Stimulated activated naive B cell treated with anti-CD40 and anti-IgM and Interleukin-4, amounts not matched to agents 10 μg/mL and 1 μg/mL and 100 μg/mL, for 72 hours (primary cell): ENCODE data around the gene APCDD1L.
"Not testable (repeated sequence)": the region's sequence is repeated elsewhere in the genome, so short reads cannot be mapped to it uniquely, and the experiment has no call there.

ENCODE experiments used
- ATAC-seq, 2 donors: fragments of 150-1000 bp; cut with Tn5 transposase; replicated peaks; 2 replicates each; pipeline ENCODE4 v1.10.0; 2021; ENCODE audit warnings: moderate library complexity in 1 of 2
- DNase-seq: peaks from one replicate; pipeline ENCODE4 v3.0.0; 2021
- H3K27ac Mint-ChIP-seq: one replicate; pipeline ENCODE4 v1.8.0; 2022; ENCODE audit warnings: mild to moderate bottlenecking, mixed read lengths
- H3K27me3 Mint-ChIP-seq, 2 donors: one replicate each; pipeline ENCODE4 v1.8.0; 2022; ENCODE audit warnings: mixed read lengths in 2 of 2
- H3K36me3 Mint-ChIP-seq, 2 donors: one replicate each; pipeline ENCODE4 v1.8.0; 2022; ENCODE audit warnings: mixed read lengths in 2 of 2, mild to moderate bottlenecking in 1 of 2
- H3K4me1 Mint-ChIP-seq, 2 donors: one replicate each; pipeline ENCODE4 v1.8.0; 2022; ENCODE audit warnings: mixed read lengths in 2 of 2, mild to moderate bottlenecking in 1 of 2
- H3K4me3 Mint-ChIP-seq, 2 donors: one replicate each; pipeline ENCODE4 v1.8.0; 2022; ENCODE audit warnings: mild to moderate bottlenecking in 2 of 2, mixed read lengths in 2 of 2, moderate library complexity in 1 of 2
- H3K9me3 Mint-ChIP-seq, 2 donors: one replicate each; pipeline ENCODE4 v1.8.0; 2022; ENCODE audit warnings: mixed read lengths in 2 of 2, mild to moderate bottlenecking in 1 of 2

The APCDD1L gene

GRCh38 chr20:58433029-58433647 is 82.1 kb downstream of the APCDD1L start:
- no peak for ATAC-seq

GRCh38 chr20:58432186-58432954 is 82.8 kb downstream of the APCDD1L start:
- Mint-ChIP-seq H3K27me3 (no peaks in the 10 kb centered on the region), H3K27ac (no peak overlapping the region), H3K4me1 (peaks cover 21 to 40% of the 10 kb centered on the region in 2 donors), H3K9me3 (no peaks in the 10 kb centered on the region), H3K36me3 (peaks cover 21 to 33% of the 10 kb centered on the region in 2 donors), H3K4me3 (no peak overlapping the region)
- DNase-seq (no peak), ATAC-seq (no peak)

More at GRCh38 chr20:58433029-58433647, 82.1 kb downstream of the APCDD1L start:
- no peak for DNase-seq
- Mint-ChIP-seq H3K4me3 (no peak overlapping the region), H3K4me1 (peaks cover 27 to 48% of the 10 kb centered on the region in 2 donors), H3K27me3 (no peaks in the 10 kb centered on the region), H3K36me3 (peaks cover 26 to 39% of the 10 kb centered on the region in 2 donors), H3K9me3 (no peaks in the 10 kb centered on the region), H3K27ac (no peak overlapping the region)

DNA sequence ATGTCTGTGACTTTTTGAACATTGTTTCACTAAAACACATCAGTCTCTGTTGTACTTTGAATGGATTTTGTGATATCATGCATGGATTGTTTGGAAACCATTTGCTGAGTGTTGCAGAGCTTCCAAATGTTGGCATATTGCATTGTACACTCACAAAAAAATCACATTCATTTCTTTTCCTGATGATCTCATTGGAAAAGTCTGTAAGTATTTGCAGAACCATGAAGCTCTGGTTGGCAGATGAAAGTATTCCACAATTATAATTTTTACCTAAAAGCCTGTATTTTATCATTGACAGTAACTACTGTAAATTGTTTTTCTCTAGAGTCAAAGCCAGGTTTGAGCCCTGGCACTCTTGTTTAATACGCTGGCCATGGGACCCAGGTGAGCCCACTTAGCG is 84.1 kb downstream of the APCDD1L start:
- no peak overlapping the region for H3K27ac Mint-ChIP-seq

GRCh38 chr20:58429303-58429702 is 85.9 kb downstream of the APCDD1L start:
- no peak for DNase-seq
- peaks cover 17 to 27% of the 10 kb centered on the region in 2 donors for H3K36me3 Mint-ChIP-seq
- H3K4me3 Mint-ChIP-seq = no peak overlapping the region
- ATAC-seq = no peak
- H3K27me3 Mint-ChIP-seq = no peaks in the 10 kb centered on the region
- no peaks in the 10 kb centered on the region for H3K9me3 Mint-ChIP-seq
- no peak overlapping the region for H3K27ac Mint-ChIP-seq
- H3K4me1 Mint-ChIP-seq = peaks cover 14 to 26% of the 10 kb centered on the region in 2 donors

More for the DNA sequence above, 84.1 kb downstream of the APCDD1L start:
- no peak overlapping the region for H3K4me3 Mint-ChIP-seq
- no peaks in the 10 kb centered on the region for H3K9me3 Mint-ChIP-seq
- ATAC-seq = no peak
- peaks cover 18 to 30% of the 10 kb centered on the region in 2 donors for H3K36me3 Mint-ChIP-seq
- DNase-seq = no peak
- peaks cover 19 to 38% of the 10 kb centered on the region in 2 donors for H3K4me1 Mint-ChIP-seq
- no peaks in the 10 kb centered on the region for H3K27me3 Mint-ChIP-seq

- peaks cover 14 to 20% of the 10 kb centered on the region in 2 donors for H3K4me1 Mint-ChIP-seq
- H3K4me3 Mint-ChIP-seq = no peak overlapping the region
- no peak overlapping the region for H3K27ac Mint-ChIP-seq
- H3K27me3 Mint-ChIP-seq = no peaks in the 10 kb centered on the region
- no peaks in the 10 kb centered on the region for H3K9me3 Mint-ChIP-seq
- no peak for ATAC-seq
- H3K36me3 Mint-ChIP-seq = peaks cover 19 to 30% of the 10 kb centered on the region in 2 donors
- DNase-seq = no peak
These were observed 86.8 kb downstream of the APCDD1L start for GRCh38 chr20:58428364-58428763.

DNA sequence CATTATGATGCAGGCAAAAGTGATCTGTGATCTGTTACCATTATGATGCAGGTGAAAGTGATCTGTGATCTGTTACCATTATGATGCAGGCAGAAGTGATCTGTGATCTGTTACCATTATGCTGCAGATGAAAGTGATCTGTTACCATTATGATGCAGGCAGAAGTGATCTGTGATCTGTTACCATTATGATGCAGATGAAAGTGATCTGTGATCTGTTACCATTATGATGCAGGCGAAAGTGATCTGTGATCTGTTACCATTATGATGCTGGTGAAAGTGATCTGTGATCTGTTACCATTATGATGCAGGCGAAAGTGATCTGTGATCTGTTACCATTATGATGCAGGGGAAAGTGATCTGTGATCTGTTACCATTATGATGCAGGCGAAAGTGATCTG is 87.6 kb downstream of the APCDD1L start:
- H3K27me3 Mint-ChIP-seq, H3K9me3 Mint-ChIP-seq: not testable (repeated sequence)
- peaks cover 8 to 12% of the 10 kb centered on the region in 2 donors for H3K4me1 Mint-ChIP-seq

GRCh38 chr20:58424218-58424969 is 90.8 kb downstream of the APCDD1L start:
- DNase-seq = no peak
- Mint-ChIP-seq H3K4me3 (no peak overlapping the region), H3K27me3 (no peaks in the 10 kb centered on the region), H3K4me1 (peaks cover 0 to 2% of the 10 kb centered on the region in 2 donors), H3K27ac (no peak overlapping the region), H3K9me3 (no peaks in the 10 kb centered on the region), H3K36me3 (peaks cover 22 to 29% of the 10 kb centered on the region in 2 donors)
- ATAC-seq = no peak

More for the DNA sequence above, 87.6 kb downstream of the APCDD1L start:
- not testable (repeated sequence) for ATAC-seq, H3K27ac Mint-ChIP-seq, DNase-seq, H3K4me3 Mint-ChIP-seq
- peaks cover 17 to 25% of the 10 kb centered on the region in 2 donors for H3K36me3 Mint-ChIP-seq

DNA sequence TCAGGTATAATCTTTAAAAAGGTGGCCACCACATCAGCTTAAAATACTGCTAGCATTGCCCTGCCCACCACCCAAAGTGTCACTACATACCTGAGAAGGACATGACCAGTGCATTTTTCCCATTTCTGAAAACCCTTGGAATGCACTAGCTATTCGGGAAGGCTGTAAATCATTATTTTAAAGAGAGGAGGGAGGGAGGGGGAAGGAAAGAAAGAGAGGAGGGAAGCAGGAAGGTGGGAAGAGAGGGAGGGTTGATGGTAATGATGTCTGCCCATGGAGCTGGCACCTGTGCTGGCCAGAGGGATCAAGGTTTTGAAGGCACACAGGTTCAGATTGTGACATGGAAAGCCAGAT is 93.7 kb downstream of the APCDD1L start:
- H3K27me3 Mint-ChIP-seq = no peaks in the 10 kb centered on the region
- ATAC-seq = no peak
- peaks cover 5% of the 10 kb centered on the region in 2 donors for H3K4me1 Mint-ChIP-seq
- no peak overlapping the region for H3K27ac Mint-ChIP-seq
- peaks cover 30 to 38% of the 10 kb centered on the region in 2 donors for H3K36me3 Mint-ChIP-seq
- no peak overlapping the region for H3K4me3 Mint-ChIP-seq
- no peaks in the 10 kb centered on the region for H3K9me3 Mint-ChIP-seq
- no peak for DNase-seq

GRCh38 chr20:58420798-58421496 is 94.3 kb downstream of the APCDD1L start:
- DNase-seq (no peak), ATAC-seq (no peak)
- no peaks in the 10 kb centered on the region for H3K9me3 Mint-ChIP-seq
- H3K27ac Mint-ChIP-seq = no peak overlapping the region
- no peaks in the 10 kb centered on the region for H3K27me3 Mint-ChIP-seq
- no peak overlapping the region for H3K4me3 Mint-ChIP-seq
- peaks cover 30 to 43% of the 10 kb centered on the region in 2 donors for H3K36me3 Mint-ChIP-seq
- peaks cover 9 to 10% of the 10 kb centered on the region in 2 donors for H3K4me1 Mint-ChIP-seq

GRCh38 chr20:58418949-58419748 is 96.0 kb downstream of the APCDD1L start:
- H3K27ac Mint-ChIP-seq = peak overlapping the region; percentile 44
- no peaks in the 10 kb centered on the region for H3K9me3 Mint-ChIP-seq
- ATAC-seq (no peak), DNase-seq (no peak)
- H3K27me3 Mint-ChIP-seq = no peaks in the 10 kb centered on the region
- peaks cover 6 to 16% of the 10 kb centered on the region in 2 donors for H3K4me1 Mint-ChIP-seq
- peaks cover 25 to 38% of the 10 kb centered on the region in 2 donors for H3K36me3 Mint-ChIP-seq
- no peak overlapping the region for H3K4me3 Mint-ChIP-seq

DNA sequence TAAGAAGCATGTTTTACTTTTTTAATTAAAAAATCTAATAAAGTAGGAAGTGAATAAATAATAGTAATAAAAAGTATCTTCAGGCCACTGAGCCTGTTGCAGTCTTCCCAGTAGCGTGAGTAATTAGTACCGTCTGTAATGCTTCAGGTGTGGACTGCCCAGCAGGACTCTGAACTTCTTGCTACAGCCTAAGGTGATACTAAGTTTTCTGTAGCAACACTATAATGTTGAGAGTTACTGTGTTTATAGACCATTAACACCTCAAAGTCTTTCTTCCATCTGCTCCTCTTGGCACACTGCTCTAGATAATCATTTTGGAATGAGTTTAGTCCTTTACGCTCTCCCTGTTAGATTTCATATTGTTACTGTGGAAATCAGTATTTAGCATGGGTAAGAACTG is 97.8 kb downstream of the APCDD1L start:
- no peaks in the 10 kb centered on the region for H3K9me3 Mint-ChIP-seq
- H3K27me3 Mint-ChIP-seq = no peaks in the 10 kb centered on the region
- peaks cover 24 to 37% of the 10 kb centered on the region in 2 donors for H3K36me3 Mint-ChIP-seq
- ATAC-seq = no peak
- peaks cover 6 to 16% of the 10 kb centered on the region in 2 donors for H3K4me1 Mint-ChIP-seq
- H3K27ac Mint-ChIP-seq = no peak overlapping the region
- H3K4me3 Mint-ChIP-seq = no peak overlapping the region
- no peak for DNase-seq

DNA sequence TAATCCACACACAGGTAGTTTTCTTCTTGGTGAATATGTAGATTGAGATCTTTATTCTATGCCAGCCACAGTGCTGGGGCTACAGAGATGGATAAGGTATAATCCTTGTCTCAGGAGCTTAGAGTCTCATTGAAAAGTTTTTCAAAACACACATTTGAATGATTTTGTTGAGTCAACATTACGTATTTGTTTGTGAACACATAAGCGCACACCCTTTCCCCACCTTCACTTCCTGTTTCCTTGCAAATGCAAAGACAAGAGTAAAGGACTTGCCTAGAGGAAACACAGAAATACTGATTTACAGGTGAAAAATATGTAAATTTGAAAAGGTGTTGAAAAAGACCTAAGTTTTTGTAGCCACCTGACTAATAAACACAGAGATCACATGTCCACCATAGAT is 98.4 kb downstream of the APCDD1L start:
- no peaks in the 10 kb centered on the region for H3K9me3 Mint-ChIP-seq
- peaks cover 24 to 37% of the 10 kb centered on the region in 2 donors for H3K36me3 Mint-ChIP-seq
- no peak overlapping the region for H3K27ac Mint-ChIP-seq
- H3K4me3 Mint-ChIP-seq = no peak overlapping the region
- H3K4me1 Mint-ChIP-seq = peaks cover 6 to 19% of the 10 kb centered on the region in 2 donors
- no peaks in the 10 kb centered on the region for H3K27me3 Mint-ChIP-seq
- DNase-seq = no peak
- ATAC-seq = no peak

DNA sequence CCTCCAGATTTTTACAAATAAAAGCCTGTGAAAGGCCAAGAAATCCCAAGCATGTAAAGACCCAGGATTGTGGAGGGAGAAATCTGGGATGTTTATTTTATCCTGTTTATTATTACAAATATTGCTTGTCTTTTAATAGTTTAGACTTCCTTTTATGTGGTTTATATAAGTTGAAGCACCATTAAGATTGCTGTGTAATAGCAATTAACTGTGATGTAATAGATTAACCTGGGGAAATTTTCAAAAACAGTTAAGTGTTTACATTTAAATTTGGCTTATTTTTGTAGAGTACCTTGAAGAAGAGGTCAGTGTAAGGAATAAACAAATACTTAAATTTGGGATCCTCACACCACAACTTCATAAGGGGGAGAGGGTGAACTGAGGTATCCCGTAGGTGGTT is 99.1 kb downstream of the APCDD1L start:
- Mint-ChIP-seq H3K36me3 (peaks cover 24 to 37% of the 10 kb centered on the region in 2 donors), H3K9me3 (no peaks in the 10 kb centered on the region), H3K4me1 (peaks cover 6 to 22% of the 10 kb centered on the region in 2 donors), H3K4me3 (no peak overlapping the region), H3K27me3 (no peaks in the 10 kb centered on the region), H3K27ac (no peak overlapping the region)
- no peak for DNase-seq
- ATAC-seq = no peak
